B cell (primary cell): ENCODE results near the gene FIGNL2.

Experiments used
- EZH2 ChIP-seq: IDR thresholded peaks from 2 replicates; pipeline ENCODE4 v1.6.1; 2012; ENCODE audit warnings: borderline replicate concordance, low read depth, mild to moderate bottlenecking, moderate library complexity, low read length; ENCODE audit not compliant: insufficient read depth, poor library complexity, severe bottlenecking
- TF ChIP-seq, protein P1 (sequence below): fragments of 200-600 bp; IDR thresholded peaks from one replicate; pipeline ENCODE4 v1.8.0; 2022; ENCODE audit warnings: antibody characterized with exemption, mild to moderate bottlenecking

DNA sequence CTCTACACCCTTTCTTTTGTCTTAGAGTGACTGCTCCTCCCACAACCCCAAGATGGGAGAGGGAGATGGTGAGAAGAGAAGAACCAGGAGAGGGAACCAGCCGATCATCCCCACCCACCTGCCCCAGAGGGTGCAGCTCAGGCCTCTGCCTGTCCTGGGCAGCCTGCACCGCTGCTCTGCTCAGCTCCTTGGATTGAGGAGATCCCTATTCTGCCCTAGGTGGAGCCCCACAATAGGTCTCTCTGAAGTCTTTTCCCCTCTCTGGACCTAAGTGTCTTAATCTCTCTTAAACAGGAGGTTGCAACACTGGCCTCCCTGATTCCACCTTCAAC is 41.6 kb upstream of the FIGNL2 start:
- TF ChIP-seq, protein P1, sequence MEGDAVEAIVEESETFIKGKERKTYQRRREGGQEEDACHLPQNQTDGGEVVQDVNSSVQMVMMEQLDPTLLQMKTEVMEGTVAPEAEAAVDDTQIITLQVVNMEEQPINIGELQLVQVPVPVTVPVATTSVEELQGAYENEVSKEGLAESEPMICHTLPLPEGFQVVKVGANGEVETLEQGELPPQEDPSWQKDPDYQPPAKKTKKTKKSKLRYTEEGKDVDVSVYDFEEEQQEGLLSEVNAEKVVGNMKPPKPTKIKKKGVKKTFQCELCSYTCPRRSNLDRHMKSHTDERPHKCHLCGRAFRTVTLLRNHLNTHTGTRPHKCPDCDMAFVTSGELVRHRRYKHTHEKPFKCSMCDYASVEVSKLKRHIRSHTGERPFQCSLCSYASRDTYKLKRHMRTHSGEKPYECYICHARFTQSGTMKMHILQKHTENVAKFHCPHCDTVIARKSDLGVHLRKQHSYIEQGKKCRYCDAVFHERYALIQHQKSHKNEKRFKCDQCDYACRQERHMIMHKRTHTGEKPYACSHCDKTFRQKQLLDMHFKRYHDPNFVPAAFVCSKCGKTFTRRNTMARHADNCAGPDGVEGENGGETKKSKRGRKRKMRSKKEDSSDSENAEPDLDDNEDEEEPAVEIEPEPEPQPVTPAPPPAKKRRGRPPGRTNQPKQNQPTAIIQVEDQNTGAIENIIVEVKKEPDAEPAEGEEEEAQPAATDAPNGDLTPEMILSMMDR = no peak
- no peak for TF ChIP-seq EZH2
